HEK293 (cell line): Measurements from ENCODE around the gene TARBP1.

ENCODE experiments used
- CTCF ChIA-PET: fragments of 350-600 bp; formaldehyde crosslinking; extraction: SDS; loops from one replicate; lab custom pipeline; 2021; ENCODE audit warnings: antibody characterized with exemption; lab: Yijun Ruan, JAX
- POLR2A ChIA-PET: fragments of 300-600 bp; formaldehyde crosslinking; extraction: SDS; loops from one replicate; lab custom pipeline; 2020; ENCODE audit warnings: antibody characterized with exemption, inconsistent platforms; lab: Yijun Ruan, JAX
- H3K27ac ChIP-seq: fragments of 200-500 bp; sonication (Bioruptor generic); 2 replicates; pipeline ENCODE4 v1.5.1; 2014; ENCODE audit warnings: low read depth, low read length, control low read depth, inconsistent platforms; ENCODE audit errors: extremely low read depth
- H3K36me3 ChIP-seq, 2 experiments: fragments of 200-500 bp in 1 of 2; sonication (Bioruptor generic) in 1 of 2; 1 replicate in 1 of 2; 2 replicates in 1 of 2; pipeline ENCODE4 v1.5.1; 2014 to 2017; ENCODE audit warnings: inconsistent platforms in 2 of 2, low read length in 2 of 2; ENCODE audit not compliant: control insufficient read depth in 2 of 2, insufficient read depth in 1 of 2
- H3K4me1 ChIP-seq: fragments of 200-500 bp; sonication (Bioruptor generic); 2 replicates; pipeline ENCODE4 v1.5.1; 2014; ENCODE audit warnings: mild to moderate bottlenecking, low read length, inconsistent platforms; ENCODE audit not compliant: control insufficient read depth, insufficient read depth
- H3K4me3 ChIP-seq: 2 replicates; pipeline ENCODE4 v1.5.1; 2011; ENCODE audit warnings: low read depth, mild to moderate bottlenecking, control low read depth, low read length, moderate library complexity
- H3K9me3 ChIP-seq: fragments of 200-500 bp; sonication (Bioruptor generic); 2 replicates; pipeline ENCODE4 v1.5.1; 2014; ENCODE audit warnings: low read depth, low read length, inconsistent platforms; ENCODE audit not compliant: control insufficient read depth, insufficient read depth
- GFI1B ChIP-seq: fragments of 450-650 bp; formaldehyde crosslinking; IDR thresholded peaks from 2 replicates; pipeline ENCODE4 v1.5.1; 2016; ENCODE audit warnings: missing biosample characterization, missing genetic modification characterization
- RBAK ChIP-seq: fragments of 450-650 bp; formaldehyde crosslinking; IDR thresholded peaks from 2 replicates; pipeline ENCODE4 v1.5.1; 2016; ENCODE audit warnings: missing biosample characterization, missing genetic modification characterization
- ZBTB8A ChIP-seq: fragments of 450-650 bp; formaldehyde crosslinking; IDR thresholded peaks from 2 replicates; pipeline ENCODE4 v1.5.1; 2016; ENCODE audit warnings: missing biosample characterization, missing genetic modification characterization
- ZIC2 ChIP-seq: fragments of 450-650 bp; formaldehyde crosslinking; IDR thresholded peaks from 2 replicates; pipeline ENCODE4 v1.5.1; 2016; ENCODE audit warnings: missing biosample characterization, missing genetic modification characterization
- ZNF121 ChIP-seq: fragments of 450-650 bp; formaldehyde crosslinking; IDR thresholded peaks from 2 replicates; pipeline ENCODE4 v1.5.1; 2016; ENCODE audit warnings: missing biosample characterization, missing genetic modification characterization
- ZNF133 ChIP-seq: fragments of 450-650 bp; formaldehyde crosslinking; IDR thresholded peaks from 2 replicates; pipeline ENCODE4 v1.5.1; 2016; ENCODE audit warnings: missing biosample characterization, missing genetic modification characterization
- ZNF148 ChIP-seq: fragments of 450-650 bp; formaldehyde crosslinking; IDR thresholded peaks from 2 replicates; pipeline ENCODE4 v1.5.0; 2017; ENCODE audit warnings: missing biosample characterization, missing genetic modification characterization, borderline replicate concordance
- ZNF211 ChIP-seq: fragments of 450-650 bp; formaldehyde crosslinking; IDR thresholded peaks from 2 replicates; pipeline ENCODE4 v1.5.1; 2016; ENCODE audit warnings: low read depth, missing biosample characterization, missing genetic modification characterization
- ZNF23 ChIP-seq: fragments of 450-650 bp; formaldehyde crosslinking; IDR thresholded peaks from 2 replicates; pipeline ENCODE4 v1.5.1; 2016; ENCODE audit warnings: missing biosample characterization, missing genetic modification characterization, borderline replicate concordance
- ZNF24 ChIP-seq: fragments of 450-650 bp; formaldehyde crosslinking; IDR thresholded peaks from 2 replicates; pipeline ENCODE4 v1.5.1; 2016; ENCODE audit warnings: missing biosample characterization, missing genetic modification characterization
- ZNF366 ChIP-seq: fragments of 450-650 bp; formaldehyde crosslinking; conservative IDR thresholded peaks from 2 replicates; pipeline ENCODE4 v1.5.1; 2016; ENCODE audit warnings: missing biosample characterization, missing genetic modification characterization
- ZNF416 ChIP-seq: fragments of 450-650 bp; formaldehyde crosslinking; IDR thresholded peaks from 2 replicates; pipeline ENCODE4 v1.5.1; 2016; ENCODE audit warnings: missing biosample characterization, missing genetic modification characterization
- ZNF473 ChIP-seq: fragments of 450-650 bp; formaldehyde crosslinking; IDR thresholded peaks from 2 replicates; pipeline ENCODE4 v1.5.1; 2017; ENCODE audit warnings: missing biosample characterization, missing genetic modification characterization
- ZNF555 ChIP-seq: fragments of 450-650 bp; formaldehyde crosslinking; conservative IDR thresholded peaks from 2 replicates; pipeline ENCODE4 v1.5.1; 2017; ENCODE audit warnings: missing biosample characterization, mild to moderate bottlenecking, missing genetic modification characterization, inconsistent platforms
- ZNF645 ChIP-seq: fragments of 450-650 bp; formaldehyde crosslinking; IDR thresholded peaks from 2 replicates; pipeline ENCODE4; 2016; ENCODE audit warnings: missing biosample characterization, missing genetic modification characterization
- ZNF707 ChIP-seq: fragments of 450-650 bp; formaldehyde crosslinking; IDR thresholded peaks from 2 replicates; pipeline ENCODE4 v1.5.1; 2016; ENCODE audit warnings: missing biosample characterization, missing genetic modification characterization
- ZNF776 ChIP-seq: fragments of 450-650 bp; formaldehyde crosslinking; IDR thresholded peaks from 2 replicates; pipeline ENCODE4 v1.5.0; 2017; ENCODE audit warnings: missing biosample characterization, missing genetic modification characterization, borderline replicate concordance
- ZNF843 ChIP-seq: fragments of 450-650 bp; formaldehyde crosslinking; IDR thresholded peaks from 2 replicates; pipeline ENCODE4 v1.5.1; 2016; ENCODE audit warnings: missing biosample characterization, missing genetic modification characterization
- ZSCAN5A ChIP-seq: fragments of 450-650 bp; formaldehyde crosslinking; IDR thresholded peaks from 2 replicates; pipeline ENCODE4 v1.5.1; 2016; ENCODE audit warnings: missing biosample characterization, missing genetic modification characterization
- TF ChIP-seq, protein P1 (sequence below): fragments of 450-650 bp; IDR thresholded peaks from 2 replicates; pipeline ENCODE4 v1.5.1; 2018; ENCODE audit warnings: missing biosample characterization, mild to moderate bottlenecking, missing genetic modification characterization
- TF ChIP-seq, protein P2 (sequence below): fragments of 450-650 bp; formaldehyde crosslinking; IDR thresholded peaks from 2 replicates; pipeline ENCODE4 v1.5.1; 2017; ENCODE audit warnings: missing biosample characterization, missing genetic modification characterization
- TF ChIP-seq, protein P3 (sequence below): fragments of 450-650 bp; formaldehyde crosslinking; IDR thresholded peaks from 2 replicates; pipeline ENCODE4 v1.5.1; 2016; ENCODE audit warnings: missing biosample characterization, missing genetic modification characterization

TARBP1 gene

GRCh38 chr1:234362558-234362957 lies 116.4 kb downstream of the TARBP1 start:
- Histone ChIP-seq H3K4me1 (no peaks in the 10 kb centered on the region), H3K9me3 (no peaks in the 10 kb centered on the region), H3K36me3 (no peaks in the 10 kb centered on the region), H3K4me3 (no peak overlapping the region)
- CTCF ChIA-PET: no interaction called here
- TF ChIP-seq ZNF133 (tag by site-specific recombination) (no peak), ZNF555 (tag by site-specific recombination) (no peak), ZIC2 (tag by site-specific recombination) (no peak), ZNF121 (tag by site-specific recombination) (no peak), RBAK (tag by site-specific recombination) (no peak), ZNF473 (tag by site-specific recombination) (no peak), ZNF707 (tag by site-specific recombination) (no peak), ZNF24 (no peak), ZNF211 (no peak), ZSCAN5A (tag by site-specific recombination) (no peak), ZNF776 (tag by site-specific recombination) (no peak), ZNF416 (tag by site-specific recombination) (no peak)
- TF ChIP-seq, protein P1, sequence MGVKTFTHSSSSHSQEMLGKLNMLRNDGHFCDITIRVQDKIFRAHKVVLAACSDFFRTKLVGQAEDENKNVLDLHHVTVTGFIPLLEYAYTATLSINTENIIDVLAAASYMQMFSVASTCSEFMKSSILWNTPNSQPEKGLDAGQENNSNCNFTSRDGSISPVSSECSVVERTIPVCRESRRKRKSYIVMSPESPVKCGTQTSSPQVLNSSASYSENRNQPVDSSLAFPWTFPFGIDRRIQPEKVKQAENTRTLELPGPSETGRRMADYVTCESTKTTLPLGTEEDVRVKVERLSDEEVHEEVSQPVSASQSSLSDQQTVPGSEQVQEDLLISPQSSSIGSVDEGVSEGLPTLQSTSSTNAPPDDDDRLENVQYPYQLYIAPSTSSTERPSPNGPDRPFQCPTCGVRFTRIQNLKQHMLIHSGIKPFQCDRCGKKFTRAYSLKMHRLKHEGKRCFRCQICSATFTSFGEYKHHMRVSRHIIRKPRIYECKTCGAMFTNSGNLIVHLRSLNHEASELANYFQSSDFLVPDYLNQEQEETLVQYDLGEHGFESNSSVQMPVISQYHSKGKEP (tag by site-specific recombination): no peak
- TF ChIP-seq, all 188 proteins: peak for 0
- no peak overlapping the region for H3K27ac ChIP-seq
- POLR2A ChIA-PET: interaction anchor here (2.4 kb wide), 1 partner anchor 11 kb away, joined by 10 read pairs; the partner anchor contains the start of gene COA6

- ChIA-PET CTCF (interaction anchor here (0.7 to 1.0 kb wide), 3 partner anchors 34 to 51 kb away, joined by 3 to 7 read pairs (median 3); no protein-coding TSS in a partner anchor), POLR2A (interaction anchor here (0.5 to 1.1 kb wide), 2 partner anchors 12 to 405 kb away, joined by 4 to 5 read pairs; partner anchors contain the start of gene COA6)
- TF ChIP-seq ZNF148 (tag by site-specific recombination): no peak
- TF ChIP-seq ZNF843 (tag by site-specific recombination): no peak
- TF ChIP-seq, protein P2, sequence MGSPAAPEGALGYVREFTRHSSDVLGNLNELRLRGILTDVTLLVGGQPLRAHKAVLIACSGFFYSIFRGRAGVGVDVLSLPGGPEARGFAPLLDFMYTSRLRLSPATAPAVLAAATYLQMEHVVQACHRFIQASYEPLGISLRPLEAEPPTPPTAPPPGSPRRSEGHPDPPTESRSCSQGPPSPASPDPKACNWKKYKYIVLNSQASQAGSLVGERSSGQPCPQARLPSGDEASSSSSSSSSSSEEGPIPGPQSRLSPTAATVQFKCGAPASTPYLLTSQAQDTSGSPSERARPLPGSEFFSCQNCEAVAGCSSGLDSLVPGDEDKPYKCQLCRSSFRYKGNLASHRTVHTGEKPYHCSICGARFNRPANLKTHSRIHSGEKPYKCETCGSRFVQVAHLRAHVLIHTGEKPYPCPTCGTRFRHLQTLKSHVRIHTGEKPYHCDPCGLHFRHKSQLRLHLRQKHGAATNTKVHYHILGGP (tag by site-specific recombination): no peak
- TF ChIP-seq, protein P3, sequence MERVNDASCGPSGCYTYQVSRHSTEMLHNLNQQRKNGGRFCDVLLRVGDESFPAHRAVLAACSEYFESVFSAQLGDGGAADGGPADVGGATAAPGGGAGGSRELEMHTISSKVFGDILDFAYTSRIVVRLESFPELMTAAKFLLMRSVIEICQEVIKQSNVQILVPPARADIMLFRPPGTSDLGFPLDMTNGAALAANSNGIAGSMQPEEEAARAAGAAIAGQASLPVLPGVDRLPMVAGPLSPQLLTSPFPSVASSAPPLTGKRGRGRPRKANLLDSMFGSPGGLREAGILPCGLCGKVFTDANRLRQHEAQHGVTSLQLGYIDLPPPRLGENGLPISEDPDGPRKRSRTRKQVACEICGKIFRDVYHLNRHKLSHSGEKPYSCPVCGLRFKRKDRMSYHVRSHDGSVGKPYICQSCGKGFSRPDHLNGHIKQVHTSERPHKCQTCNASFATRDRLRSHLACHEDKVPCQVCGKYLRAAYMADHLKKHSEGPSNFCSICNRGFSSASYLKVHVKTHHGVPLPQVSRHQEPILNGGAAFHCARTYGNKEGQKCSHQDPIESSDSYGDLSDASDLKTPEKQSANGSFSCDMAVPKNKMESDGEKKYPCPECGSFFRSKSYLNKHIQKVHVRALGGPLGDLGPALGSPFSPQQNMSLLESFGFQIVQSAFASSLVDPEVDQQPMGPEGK (tag by site-specific recombination): no peak
- TF ChIP-seq GFI1B (tag by site-specific recombination): no peak
- no peak for TF ChIP-seq ZNF645 (tag by site-specific recombination)
- TF ChIP-seq ZNF366 (tag by site-specific recombination): no peak
- TF ChIP-seq ZBTB8A (tag by site-specific recombination): no peak
- no peak for TF ChIP-seq ZNF23 (tag by site-specific recombination)
- TF ChIP-seq, all 188 proteins: peak for 0
Measured at GRCh38 chr1:234361102-234361603, 117.8 kb downstream of the TARBP1 start.

More at GRCh38 chr1:234361102-234361603, 117.8 kb downstream of the TARBP1 start:
- Histone ChIP-seq H3K4me1 (no peaks in the 10 kb centered on the region), H3K9me3 (no peaks in the 10 kb centered on the region), H3K36me3 (no peaks in the 10 kb centered on the region), H3K27ac (no peak overlapping the region), H3K4me3 (no peak overlapping the region)
